EL (cell line): ENCODE data around the gene ZC3H12A.
A peak's percentile ranks its signal among the peaks of the same experiment; 100 is the strongest.

Experiments used
- DNase-seq: peaks from one replicate; pipeline ENCODE4 v3.0.0-alpha.2; 2016

The ZC3H12A gene

GRCh38 chr1:37456614-37457013, 17.8 kb upstream of the ZC3H12A start:
- DNase-seq, result no peak

- DNase-seq, result no peak
Observed at GRCh38 chr1:37458551-37458950, 15.8 kb upstream of the ZC3H12A start.

- DNase-seq, result no peak
Observed at GRCh38 chr1:37461698-37462436, 12.5 kb upstream of the ZC3H12A start.

- no peak for DNase-seq
Observed at GRCh38 chr1:37464443-37464842, 9.9 kb upstream of the ZC3H12A start.

- DNase-seq, result no peak
Observed at GRCh38 chr1:37465593-37466517, 8.5 kb upstream of the ZC3H12A start.

- DNase-seq, result no peak
Observed at GRCh38 chr1:37468037-37468436, 6.3 kb upstream of the ZC3H12A start.

- no peak for DNase-seq
Observed at GRCh38 chr1:37469386-37469785, 5.0 kb upstream of the ZC3H12A start.

GRCh38 chr1:37471345-37472231, 2.8 kb upstream of the ZC3H12A start:
- peak; percentile 92 for DNase-seq

GRCh38 chr1:37472281-37472680, 2.1 kb upstream of the ZC3H12A start:
- DNase-seq, result no peak

GRCh38 chr1:37472994-37473393, 1.4 kb upstream of the ZC3H12A start:
- no peak for DNase-seq

- peak; percentile 29 for DNase-seq
Observed at GRCh38 chr1:37473431-37474045, 842 bp upstream of the ZC3H12A start.

GRCh38 chr1:37474697-37475379, 458 bp downstream of the ZC3H12A start:
- peak; percentile 36 for DNase-seq

- no peak for DNase-seq
Observed at GRCh38 chr1:37475380-37476086, 1.2 kb downstream of the ZC3H12A start.

GRCh38 chr1:37476087-37476452, 1.7 kb downstream of the ZC3H12A start:
- DNase-seq, result no peak

GRCh38 chr1:37476460-37477197, 2.2 kb downstream of the ZC3H12A start:
- DNase-seq, result peak; percentile 94

GRCh38 chr1:37477198-37477931, 3.0 kb downstream of the ZC3H12A start:
- DNase-seq, result peak; percentile 80

- DNase-seq, result no peak
Observed at GRCh38 chr1:37477946-37478345, 3.6 kb downstream of the ZC3H12A start.

- peak; percentile 75 for DNase-seq
Observed at GRCh38 chr1:37478451-37478881, 4.1 kb downstream of the ZC3H12A start.

GRCh38 chr1:37478890-37479254, 4.5 kb downstream of the ZC3H12A start:
- DNase-seq, result peak; percentile 66
